Neural crest cell (in vitro differentiated cells): ENCODE data around the gene FOXP1. TPM values are rescaled to one million over a fixed set of nuclear protein-coding genes. Genes with fewer than 3 reads are reported as not detected.
"Not testable (repeated sequence)": the region's sequence is repeated elsewhere in the genome, so short reads cannot be mapped to it uniquely, and the experiment has no call there.

Experiments
- DNase-seq: peaks from one replicate; pipeline ENCODE4 v3.0.0; 2021; ENCODE audit warnings: low read depth, mixed read lengths, low spot score
- H3K27ac Mint-ChIP-seq: one replicate; pipeline ENCODE4 v1.8.0; 2021; ENCODE audit warnings: mild to moderate bottlenecking, mixed read lengths; ENCODE audit not compliant: unreplicated experiment
- H3K27me3 Mint-ChIP-seq: 2 replicates; pipeline ENCODE4 v1.8.0; 2021; ENCODE audit warnings: low read depth, mild to moderate bottlenecking, mixed read lengths
- H3K36me3 Mint-ChIP-seq: 2 replicates; pipeline ENCODE4 v1.8.0; 2021; ENCODE audit warnings: low read depth, mild to moderate bottlenecking, mixed read lengths
- H3K4me1 Mint-ChIP-seq: 2 replicates; pipeline ENCODE4 v1.8.0; 2021; ENCODE audit warnings: mixed read lengths
- H3K4me3 Mint-ChIP-seq: one replicate; pipeline ENCODE4 v1.8.0; 2021; ENCODE audit warnings: mild to moderate bottlenecking, mixed read lengths
- H3K9me3 Mint-ChIP-seq: 2 replicates; pipeline ENCODE4 v1.8.0; 2021; ENCODE audit warnings: mixed read lengths
- total RNA-seq: library from RNA; stranded (reverse); gene quantifications from 2 replicates; pipeline ENCODE4 v1.2.1, GENCODE V29; 2021
- TF ChIP-seq, protein P1 (sequence below): fragments of 200-600 bp; sonication (generic); conservative IDR thresholded peaks from 2 replicates; pipeline ENCODE4 v1.5.0; 2021; ENCODE audit warnings: antibody characterized with exemption, mild to moderate bottlenecking

The FOXP1 gene
- total RNA-seq, 1 donor from 2014 or later, result 22.8 TPM

DNA sequence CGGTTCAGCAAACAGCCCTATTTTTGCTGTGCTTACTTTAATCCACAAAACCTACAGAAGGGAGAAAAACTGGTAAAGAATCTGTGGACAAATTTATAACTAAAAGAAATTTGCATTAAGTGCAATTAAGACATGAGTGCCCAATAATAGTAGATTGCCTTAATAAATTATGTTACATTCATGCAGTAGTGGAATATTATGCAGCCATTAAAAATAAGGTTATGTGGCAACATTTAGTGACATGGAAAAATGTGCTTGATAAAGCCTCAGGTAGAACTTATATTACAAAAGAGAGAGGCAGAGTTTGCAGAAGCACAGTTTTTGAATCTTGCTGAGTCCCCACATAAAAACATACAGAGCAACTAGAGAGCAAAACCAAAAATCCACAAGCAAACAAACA is 253.0 kb downstream of the FOXP1 start:
- no peak for DNase-seq
- H3K27ac Mint-ChIP-seq, result no peak overlapping the region
- no peaks in the 10 kb centered on the region for H3K27me3 Mint-ChIP-seq
- H3K4me3 Mint-ChIP-seq, result no peak overlapping the region
- peaks cover 4% of the 10 kb centered on the region for H3K9me3 Mint-ChIP-seq
- TF ChIP-seq, protein P1, sequence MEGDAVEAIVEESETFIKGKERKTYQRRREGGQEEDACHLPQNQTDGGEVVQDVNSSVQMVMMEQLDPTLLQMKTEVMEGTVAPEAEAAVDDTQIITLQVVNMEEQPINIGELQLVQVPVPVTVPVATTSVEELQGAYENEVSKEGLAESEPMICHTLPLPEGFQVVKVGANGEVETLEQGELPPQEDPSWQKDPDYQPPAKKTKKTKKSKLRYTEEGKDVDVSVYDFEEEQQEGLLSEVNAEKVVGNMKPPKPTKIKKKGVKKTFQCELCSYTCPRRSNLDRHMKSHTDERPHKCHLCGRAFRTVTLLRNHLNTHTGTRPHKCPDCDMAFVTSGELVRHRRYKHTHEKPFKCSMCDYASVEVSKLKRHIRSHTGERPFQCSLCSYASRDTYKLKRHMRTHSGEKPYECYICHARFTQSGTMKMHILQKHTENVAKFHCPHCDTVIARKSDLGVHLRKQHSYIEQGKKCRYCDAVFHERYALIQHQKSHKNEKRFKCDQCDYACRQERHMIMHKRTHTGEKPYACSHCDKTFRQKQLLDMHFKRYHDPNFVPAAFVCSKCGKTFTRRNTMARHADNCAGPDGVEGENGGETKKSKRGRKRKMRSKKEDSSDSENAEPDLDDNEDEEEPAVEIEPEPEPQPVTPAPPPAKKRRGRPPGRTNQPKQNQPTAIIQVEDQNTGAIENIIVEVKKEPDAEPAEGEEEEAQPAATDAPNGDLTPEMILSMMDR, result no peak
- no peaks in the 10 kb centered on the region for H3K4me1 Mint-ChIP-seq
- H3K36me3 Mint-ChIP-seq, result peaks cover 5% of the 10 kb centered on the region

DNA sequence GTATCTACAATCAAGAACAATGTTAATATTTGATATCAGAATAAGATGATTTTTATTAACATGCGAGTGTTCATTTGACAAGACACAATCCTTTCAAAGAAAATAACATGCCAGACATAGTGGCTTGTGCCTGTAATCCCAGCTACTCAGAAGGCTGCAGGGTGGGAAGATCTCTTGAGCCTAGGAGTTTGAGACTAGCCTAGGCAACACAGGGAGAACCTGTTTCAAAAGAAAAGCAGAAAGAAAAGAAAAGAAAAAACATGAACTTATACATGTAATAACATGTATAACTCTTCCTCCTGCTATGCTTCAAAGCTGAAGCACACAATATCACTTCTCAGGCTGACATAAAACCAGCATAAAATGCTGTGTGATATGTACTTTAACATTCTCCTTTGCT is 253.7 kb downstream of the FOXP1 start:
- Mint-ChIP-seq H3K9me3 (peaks cover 4% of the 10 kb centered on the region), H3K27me3 (no peaks in the 10 kb centered on the region), H3K4me1 (no peaks in the 10 kb centered on the region), H3K27ac (no peak overlapping the region), H3K36me3 (peaks cover 5% of the 10 kb centered on the region), H3K4me3 (no peak overlapping the region)
- no peak for DNase-seq
- TF ChIP-seq, protein P1, result no peak

DNA sequence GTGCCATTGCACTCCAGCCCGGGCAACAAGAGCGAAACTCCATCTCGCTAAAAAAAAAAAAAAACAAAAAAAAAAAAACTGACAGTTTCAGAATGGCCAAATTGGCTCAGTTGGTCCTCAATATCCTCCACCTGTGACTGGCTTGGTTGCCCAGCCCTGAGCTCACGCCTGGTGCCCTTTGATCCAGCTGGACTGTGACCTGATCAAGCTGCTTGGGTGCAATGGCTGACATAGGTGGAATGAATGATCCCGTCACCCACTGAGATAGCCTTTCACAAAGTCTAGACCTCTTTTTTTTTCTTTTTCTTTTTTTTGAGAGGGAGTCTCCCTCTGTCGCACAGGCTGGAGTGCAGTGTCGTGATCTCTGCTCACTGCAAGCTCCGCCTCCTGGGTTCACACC is 254.6 kb downstream of the FOXP1 start:
- Mint-ChIP-seq H3K4me3 (no peak overlapping the region), H3K27me3 (no peaks in the 10 kb centered on the region), H3K27ac (no peak overlapping the region), H3K36me3 (peaks cover 5% of the 10 kb centered on the region), H3K9me3 (peaks cover 4% of the 10 kb centered on the region), H3K4me1 (no peaks in the 10 kb centered on the region)
- TF ChIP-seq, protein P1, result no peak
- no peak for DNase-seq

DNA sequence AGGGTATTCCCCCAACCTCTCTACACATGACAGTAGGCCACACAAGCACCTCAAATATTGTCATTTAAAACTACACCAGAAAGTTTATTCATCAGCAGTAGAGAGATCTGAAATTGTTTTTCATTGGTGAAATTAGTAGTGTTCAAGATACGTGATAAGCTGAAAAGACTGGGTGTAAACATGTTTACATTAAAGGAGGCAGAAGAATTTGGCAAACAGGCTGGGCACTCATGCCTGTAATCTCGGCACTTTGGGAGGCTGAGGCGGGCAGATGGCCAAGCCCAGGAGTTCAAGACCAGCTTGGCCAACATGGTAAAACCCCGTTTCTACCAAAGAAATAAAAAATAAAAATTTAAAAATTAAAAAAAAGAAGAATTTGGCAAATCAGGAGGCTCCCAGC is 255.6 kb downstream of the FOXP1 start:
- Mint-ChIP-seq H3K27me3 (no peaks in the 10 kb centered on the region), H3K4me1 (no peaks in the 10 kb centered on the region), H3K36me3 (peaks cover 3% of the 10 kb centered on the region), H3K9me3 (peaks cover 4% of the 10 kb centered on the region), H3K27ac (no peak overlapping the region), H3K4me3 (no peak overlapping the region)
- no peak for DNase-seq
- TF ChIP-seq, protein P1, result no peak

DNA sequence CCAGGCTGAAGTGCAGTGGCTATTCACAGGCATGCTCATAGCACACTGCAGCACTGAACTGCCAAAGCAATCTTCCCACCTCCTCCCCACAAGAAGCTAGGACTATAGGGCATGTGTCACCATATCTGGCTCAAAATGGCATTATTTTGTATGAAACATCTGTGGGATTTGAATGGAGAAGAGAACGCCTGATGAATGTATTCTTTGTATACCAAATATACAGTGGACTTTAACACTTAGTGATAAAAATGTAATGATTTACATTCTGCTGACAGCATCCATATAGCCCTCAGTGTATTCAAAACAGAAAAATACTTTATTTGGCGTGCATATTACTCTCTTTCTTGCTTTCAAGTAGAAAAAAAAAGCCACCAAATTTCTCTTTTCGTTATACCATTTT is 257.8 kb downstream of the FOXP1 start:
- no peak for DNase-seq
- peaks cover 2% of the 10 kb centered on the region for H3K9me3 Mint-ChIP-seq
- no peaks in the 10 kb centered on the region for H3K4me1 Mint-ChIP-seq
- TF ChIP-seq, protein P1, result no peak
- H3K27me3 Mint-ChIP-seq, result no peaks in the 10 kb centered on the region
- H3K4me3 Mint-ChIP-seq, result no peak overlapping the region
- H3K36me3 Mint-ChIP-seq, result peaks cover 2% of the 10 kb centered on the region
- H3K27ac Mint-ChIP-seq, result no peak overlapping the region

DNA sequence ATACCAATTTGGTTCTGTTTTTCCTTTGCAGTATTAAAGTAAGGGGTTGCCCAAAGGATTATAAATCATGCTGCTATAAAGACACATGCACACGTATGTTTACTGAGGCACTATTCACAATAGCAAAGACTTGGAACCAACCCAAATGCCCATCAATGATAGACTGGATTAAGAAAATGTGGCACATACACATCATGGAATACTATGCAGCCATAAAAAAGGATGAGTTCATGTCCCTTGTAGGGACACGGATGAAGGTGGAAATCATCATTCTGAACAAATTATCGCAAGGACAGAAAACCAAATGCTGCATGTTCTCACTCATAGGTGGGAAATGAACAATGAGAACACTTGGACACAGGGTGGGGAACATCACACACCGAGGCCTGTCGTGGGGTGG is 259.3 kb downstream of the FOXP1 start:
- H3K4me3 Mint-ChIP-seq, H3K4me1 Mint-ChIP-seq, H3K9me3 Mint-ChIP-seq, H3K36me3 Mint-ChIP-seq, DNase-seq, H3K27me3 Mint-ChIP-seq, H3K27ac Mint-ChIP-seq: not testable (repeated sequence)
